Prostate gland (tissue), 2 donors: ENCODE measurements around the gene GZMB. TPM values are rescaled to one million over a fixed set of nuclear protein-coding genes. Genes with fewer than 3 reads are reported as not detected.

Experiments used
- DNase-seq: peaks from one replicate; pipeline ENCODE4 v3.0.0-alpha.2; 2019; ENCODE audit warnings: low spot score
- H3K27ac ChIP-seq, 2 donors: fragments of 200-600 bp; sonication (generic); 2 replicates each; pipeline ENCODE4 v1.5.1; 2017 to 2019
- H3K27me3 ChIP-seq: fragments of 200-600 bp; sonication (generic); replicated peaks from 2 replicates; pipeline ENCODE4 v1.5.1; 2019; ENCODE audit not compliant: insufficient read depth
- H3K36me3 ChIP-seq, 2 donors: fragments of 200-600 bp; sonication (generic); 1 replicate in 1 of 2; 2 replicates in 1 of 2; pipeline versions ENCODE4 v1.5.1 to v1.8.1; 2017 to 2019
- H3K4me1 ChIP-seq: fragments of 200-600 bp; sonication (generic); replicated peaks from 2 replicates; pipeline ENCODE4 v1.5.1; 2019
- H3K4me3 ChIP-seq, 2 donors: fragments of 200-600 bp; sonication (generic); 2 replicates each; pipeline ENCODE4 v1.5.1; 2017 to 2019
- H3K9me3 ChIP-seq: fragments of 200-600 bp; sonication (generic); 2 replicates; pipeline ENCODE4 v1.5.1; 2017
- POLR2A ChIP-seq: fragments of 450-650 bp; IDR thresholded peaks from one replicate; pipeline ENCODE4 v1.6.1; 2016; ENCODE audit warnings: antibody characterized with exemption, mild to moderate bottlenecking
- POLR2AphosphoS5 ChIP-seq: sonication (generic); formaldehyde crosslinking; IDR thresholded peaks from one replicate; pipeline ENCODE4 v1.6.1; 2017; ENCODE audit warnings: antibody characterized with exemption
- WGBS: methylation state at CpG from one replicate; pipeline ENCODE4 v1.1.5; 2018; 5-methylcytosine and 5-hydroxymethylcytosine counted together
- intact Hi-C: fragments of 100-400 bp; cut with DNase I; formaldehyde crosslinking; loops from one replicate; pipeline ENCODE4 v1.14.2; 2022
- total RNA-seq, 2 donors: library from RNA; depleted of rRNA; stranded (reverse); fragments of >200 nt; gene quantifications; one replicate each; pipeline ENCODE4 v1.1.0, GENCODE V29; 2016
- TF ChIP-seq, protein P1 (sequence below), 4 experiments: fragments of 200-600 bp in 2 of 4; fragments of 450-650 bp in 2 of 4; sonication (generic) in 2 of 4; IDR thresholded peaks; 1 replicate in 3 of 4; 2 replicates in 1 of 4; pipeline ENCODE4 v1.5.1; 2016 to 2019; ENCODE audit warnings: antibody characterized with exemption in 4 of 4, mild to moderate bottlenecking in 2 of 4, moderate library complexity in 2 of 4

Gene GZMB
- total RNA-seq, 2 donors from 2014 or later, result 1.1 TPM; not detected in 1

DNA sequence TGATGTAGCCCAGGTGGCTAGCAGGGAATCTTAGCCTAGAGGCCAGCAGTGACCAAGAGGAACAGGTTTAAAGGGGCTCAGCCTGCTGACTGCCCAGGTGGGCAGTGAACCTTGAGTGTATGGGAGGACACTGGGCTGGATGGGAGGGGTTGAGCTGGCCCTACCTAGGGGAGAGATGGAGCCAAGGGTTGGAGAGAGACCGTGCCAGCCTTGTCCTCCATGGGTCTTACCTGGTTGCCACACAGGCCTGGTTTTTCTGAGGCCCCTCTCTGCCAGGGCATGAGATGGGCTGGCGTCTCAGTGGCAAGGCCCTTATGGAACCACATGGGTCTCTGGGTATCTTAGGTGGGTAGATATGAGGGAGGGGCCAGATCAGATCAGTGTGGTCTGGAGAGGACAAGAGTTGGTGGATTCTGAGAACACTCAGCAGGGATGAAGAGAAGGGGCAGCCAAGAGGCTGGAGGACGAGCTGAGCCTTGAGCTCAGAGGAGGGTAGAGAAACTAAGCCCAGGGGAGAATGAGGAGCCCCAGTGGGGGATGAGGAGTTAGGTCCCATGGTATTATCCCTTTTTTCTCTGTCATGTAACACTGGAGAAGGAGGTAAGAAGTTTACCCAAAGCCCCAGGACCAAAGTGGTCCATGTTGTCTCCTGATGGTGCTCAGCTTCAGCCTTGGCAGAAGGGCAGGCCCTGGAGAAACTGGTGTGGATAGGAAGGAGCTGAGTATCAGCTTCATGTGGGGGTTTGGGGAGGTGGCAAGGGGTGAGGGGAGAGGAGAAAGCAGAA lies 3.7 kb downstream of the GZMB start:
- no peak overlapping the region for H3K4me3 ChIP-seq
- H3K9me3 ChIP-seq, result no peaks in the 10 kb centered on the region
- DNase-seq, result no peak
- intact Hi-C loops, result no loop called here
- 90% methylated on average over 3 of the region's 3 CpGs for WGBS
- H3K4me1 ChIP-seq, result peaks cover 6% of the 10 kb centered on the region
- TF ChIP-seq POLR2A, result no peak
- TF ChIP-seq, protein P1, sequence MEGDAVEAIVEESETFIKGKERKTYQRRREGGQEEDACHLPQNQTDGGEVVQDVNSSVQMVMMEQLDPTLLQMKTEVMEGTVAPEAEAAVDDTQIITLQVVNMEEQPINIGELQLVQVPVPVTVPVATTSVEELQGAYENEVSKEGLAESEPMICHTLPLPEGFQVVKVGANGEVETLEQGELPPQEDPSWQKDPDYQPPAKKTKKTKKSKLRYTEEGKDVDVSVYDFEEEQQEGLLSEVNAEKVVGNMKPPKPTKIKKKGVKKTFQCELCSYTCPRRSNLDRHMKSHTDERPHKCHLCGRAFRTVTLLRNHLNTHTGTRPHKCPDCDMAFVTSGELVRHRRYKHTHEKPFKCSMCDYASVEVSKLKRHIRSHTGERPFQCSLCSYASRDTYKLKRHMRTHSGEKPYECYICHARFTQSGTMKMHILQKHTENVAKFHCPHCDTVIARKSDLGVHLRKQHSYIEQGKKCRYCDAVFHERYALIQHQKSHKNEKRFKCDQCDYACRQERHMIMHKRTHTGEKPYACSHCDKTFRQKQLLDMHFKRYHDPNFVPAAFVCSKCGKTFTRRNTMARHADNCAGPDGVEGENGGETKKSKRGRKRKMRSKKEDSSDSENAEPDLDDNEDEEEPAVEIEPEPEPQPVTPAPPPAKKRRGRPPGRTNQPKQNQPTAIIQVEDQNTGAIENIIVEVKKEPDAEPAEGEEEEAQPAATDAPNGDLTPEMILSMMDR (IDR thresholded peaks at IDR 0.05), result no peak
- no peak for TF ChIP-seq POLR2AphosphoS5
- H3K36me3 ChIP-seq, result no peaks in the 10 kb centered on the region
- no peaks in the 10 kb centered on the region for H3K27me3 ChIP-seq
- no peak overlapping the region for H3K27ac ChIP-seq

DNA sequence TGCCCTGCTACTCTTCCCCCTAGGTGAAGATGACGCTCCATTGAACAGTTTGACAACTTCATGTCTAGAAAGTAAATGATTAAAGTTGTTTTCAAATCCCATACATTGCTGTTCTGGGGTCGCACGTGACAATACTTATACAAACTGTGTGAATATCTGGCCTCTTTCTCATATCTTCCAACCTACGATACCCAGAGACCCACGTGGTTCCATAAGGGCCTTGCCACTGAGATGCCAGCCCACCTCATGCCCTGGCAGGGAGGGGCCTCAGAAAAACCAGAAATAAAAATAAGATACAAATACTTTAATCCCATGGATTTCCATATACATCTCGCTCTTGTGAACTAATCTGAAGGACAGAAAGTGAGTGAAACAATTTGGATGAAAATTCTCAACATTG lies 4.5 kb downstream of the GZMB start:
- H3K4me3 ChIP-seq, result no peak overlapping the region
- H3K4me1 ChIP-seq, result peaks cover 6% of the 10 kb centered on the region
- no peak overlapping the region for H3K27ac ChIP-seq
- TF ChIP-seq, protein P1 (IDR thresholded peaks at IDR 0.05), result no peak
- TF ChIP-seq POLR2A (no peak), POLR2AphosphoS5 (no peak)
- no peak for DNase-seq
- whole genome bisulfite sequencing, result 93% methylated on average over 6 of the region's 6 CpGs
- H3K27me3 ChIP-seq, result no peaks in the 10 kb centered on the region
- no peaks in the 10 kb centered on the region for H3K9me3 ChIP-seq
- H3K36me3 ChIP-seq, result no peaks in the 10 kb centered on the region
- intact Hi-C loops, result no loop called here

DNA sequence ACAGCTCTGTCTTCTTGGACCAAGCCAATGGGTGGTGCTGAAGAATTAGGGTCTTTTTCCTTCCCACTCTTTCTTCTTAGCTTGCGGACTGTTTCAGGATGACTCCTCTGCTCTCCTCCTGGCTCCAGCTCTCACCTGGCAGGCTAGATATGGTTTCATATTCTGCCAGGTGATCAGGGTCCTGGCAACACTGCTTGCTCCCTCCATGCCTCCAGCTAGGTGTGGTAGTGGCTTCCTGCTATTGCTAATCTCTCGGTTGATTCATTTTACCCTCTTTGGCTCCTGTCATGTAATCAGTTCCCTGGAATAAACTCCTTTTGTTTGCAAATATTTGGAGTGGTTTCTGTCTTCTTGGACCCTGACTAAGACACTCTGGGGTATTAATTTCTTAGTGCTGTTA lies 20.2 kb downstream of the GZMB start:
- intact Hi-C loops, result no loop called here
- no peak for TF ChIP-seq POLR2A

DNA sequence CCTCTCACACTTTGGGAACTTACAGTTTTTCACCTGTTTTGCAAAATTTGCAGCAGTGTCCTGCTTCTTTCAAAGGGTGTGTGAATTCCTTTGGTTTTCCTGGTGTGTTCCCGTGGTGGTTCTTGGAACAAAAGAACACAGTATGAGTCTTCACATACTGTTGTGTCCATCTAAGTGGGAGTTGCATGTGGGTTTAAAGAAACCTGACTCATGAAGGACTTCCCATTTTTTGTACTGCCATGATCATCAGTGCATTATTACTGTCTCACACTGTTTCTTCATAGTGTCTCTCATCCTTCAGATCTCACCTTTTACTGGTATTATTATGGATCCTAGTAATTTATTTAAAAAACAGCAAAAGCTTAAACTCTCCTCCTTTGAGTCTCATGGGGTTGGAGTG lies 20.7 kb downstream of the GZMB start:
- H3K27ac ChIP-seq, result no peak overlapping the region
- WGBS, result 60% methylated on average over 1 of the region's 1 CpG
- DNase-seq, result no peak
- TF ChIP-seq, protein P1 (IDR thresholded peaks at IDR 0.05), result no peak
- TF ChIP-seq POLR2A, result no peak
- no peak for TF ChIP-seq POLR2AphosphoS5
- H3K27me3 ChIP-seq, result peaks cover 2% of the 10 kb centered on the region
- no peak overlapping the region for H3K4me3 ChIP-seq
- no peaks in the 10 kb centered on the region for H3K4me1 ChIP-seq
- no peaks in the 10 kb centered on the region for H3K36me3 ChIP-seq
- intact Hi-C loops, result no loop called here
- no peaks in the 10 kb centered on the region for H3K9me3 ChIP-seq

More for the DNA sequence above, 20.2 kb downstream of the GZMB start:
- Histone ChIP-seq H3K27me3 (peaks cover 2% of the 10 kb centered on the region), H3K27ac (no peak overlapping the region), H3K4me1 (no peaks in the 10 kb centered on the region), H3K36me3 (no peaks in the 10 kb centered on the region), H3K9me3 (no peaks in the 10 kb centered on the region), H3K4me3 (no peak overlapping the region)
- no peak for DNase-seq
- WGBS, result 33% methylated on average over 2 of the region's 2 CpGs

DNA sequence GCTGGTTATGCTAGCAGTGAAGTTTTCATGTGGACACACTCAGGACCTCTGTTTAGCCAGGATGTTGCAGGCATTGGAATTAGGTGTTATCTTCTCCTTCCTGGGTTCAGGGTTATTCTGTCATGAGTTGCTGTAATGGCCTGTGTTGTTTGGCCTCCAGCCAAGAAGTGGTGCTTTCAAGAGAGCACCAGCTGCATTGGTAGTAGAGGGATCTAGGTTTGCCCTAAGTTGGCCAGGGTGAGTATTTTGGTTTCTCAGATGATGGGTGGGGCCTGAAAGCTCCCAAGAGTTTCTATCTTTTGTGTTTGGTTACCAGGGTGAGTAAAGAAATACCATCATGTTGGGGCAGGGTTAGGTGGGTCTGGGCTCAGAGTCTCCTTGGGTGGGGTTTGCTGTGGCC lies 21.8 kb downstream of the GZMB start:
- Histone ChIP-seq H3K4me3 (no peak overlapping the region), H3K27ac (no peak overlapping the region), H3K9me3 (no peaks in the 10 kb centered on the region), H3K36me3 (no peaks in the 10 kb centered on the region), H3K4me1 (no peaks in the 10 kb centered on the region), H3K27me3 (peaks cover 2% of the 10 kb centered on the region)
- no peak for TF ChIP-seq POLR2A
- TF ChIP-seq, protein P1 (IDR thresholded peaks at IDR 0.05), result no peak
- DNase-seq, result no peak
- intact Hi-C loops, result no loop called here
